K562 (cell line): ENCODE results near the gene KPNB1.

Experiments used
- CEBPB ChIP-seq: fragments of 450-650 bp; IDR thresholded peaks from 2 replicates; pipeline ENCODE4 v1.6.1; 2016; ENCODE audit warnings: missing genetic modification characterization, missing compliant biosample characterization
- CTCF ChIP-seq, 3 experiments: IDR thresholded peaks in 2 of 3; conservative IDR thresholded peaks in 1 of 3; 2 replicates each; pipeline ENCODE4 v1.5.1; 2011 to 2012; ENCODE audit warnings: low read length in 3 of 3, mild to moderate bottlenecking in 3 of 3, control low read depth in 2 of 3, improper control_type of control experiment in 1 of 3, inconsistent platforms in 1 of 3, low read depth in 1 of 3, mixed read lengths in 1 of 3, moderate library complexity in 1 of 3; ENCODE audit not compliant: insufficient read depth in 2 of 3
- EZH2 ChIP-seq: IDR thresholded peaks from 2 replicates; pipeline ENCODE4 v1.6.1; 2012; ENCODE audit warnings: low read depth, mild to moderate bottlenecking, inconsistent platforms, low read length, borderline replicate concordance
- RBM39 ChIP-seq: fragments of 200-400 bp; formaldehyde crosslinking; optimal IDR thresholded peaks from 2 replicates; pipeline ENCODE3; 2018; ENCODE audit warnings: low read depth, low read length
- ZFPM2 ChIP-seq: fragments of 250-450 bp; sonication (Bioruptor Pico); IDR thresholded peaks from 2 replicates; pipeline ENCODE4 v1.5.1; 2022; ENCODE audit warnings: mild to moderate bottlenecking
- TF ChIP-seq, protein P1 (sequence below): sonication (generic); formaldehyde crosslinking; IDR thresholded peaks from 2 replicates; pipeline ENCODE4 v1.8.0; 2022; ENCODE audit warnings: missing genetic modification reagents, mild to moderate bottlenecking, moderate library complexity, borderline replicate concordance

DNA sequence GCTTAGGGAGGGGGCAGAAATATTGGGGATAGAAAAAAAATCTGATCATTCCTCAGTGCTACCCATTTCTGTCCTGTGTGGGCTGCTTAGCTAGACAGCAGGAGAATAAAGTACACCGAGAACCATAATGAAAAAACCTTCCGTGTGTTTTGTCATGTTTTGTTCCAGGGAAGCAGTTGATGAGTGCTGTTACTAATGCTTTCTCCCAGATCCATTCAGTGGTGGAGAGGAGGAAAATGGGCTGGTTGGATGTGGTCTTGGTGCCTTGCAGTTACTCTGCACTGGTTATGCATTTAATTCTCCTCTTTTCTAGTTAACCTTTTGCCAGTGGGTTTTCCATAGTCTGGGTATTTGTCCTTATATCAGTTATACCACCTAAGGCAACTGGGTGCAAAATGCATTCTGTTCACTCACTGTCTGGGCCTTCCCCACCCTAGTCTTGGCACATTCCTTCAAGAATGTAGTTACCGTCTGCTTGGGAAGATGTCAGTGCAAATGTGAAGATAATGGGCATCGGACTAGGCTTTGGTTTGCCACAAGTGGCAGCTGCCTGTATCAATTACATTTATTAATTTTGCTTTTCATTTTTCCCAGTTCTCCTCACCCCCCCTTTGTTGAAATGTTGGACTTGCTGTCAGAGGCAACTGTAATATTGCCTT lies 34.9 kb downstream of the KPNB1 start:
- no peak for TF ChIP-seq RBM39
- no peak for TF ChIP-seq EZH2
- no peak for TF ChIP-seq ZFPM2 (CRISPR knock-in tag)
- TF ChIP-seq, protein P1, sequence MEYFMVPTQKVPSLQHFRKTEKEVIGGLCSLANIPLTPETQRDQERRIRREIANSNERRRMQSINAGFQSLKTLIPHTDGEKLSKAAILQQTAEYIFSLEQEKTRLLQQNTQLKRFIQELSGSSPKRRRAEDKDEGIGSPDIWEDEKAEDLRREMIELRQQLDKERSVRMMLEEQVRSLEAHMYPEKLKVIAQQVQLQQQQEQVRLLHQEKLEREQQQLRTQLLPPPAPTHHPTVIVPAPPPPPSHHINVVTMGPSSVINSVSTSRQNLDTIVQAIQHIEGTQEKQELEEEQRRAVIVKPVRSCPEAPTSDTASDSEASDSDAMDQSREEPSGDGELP (CRISPR knock-in tag), result no peak
- no peak for TF ChIP-seq CEBPB
- no peak for TF ChIP-seq CTCF (IDR thresholded peaks at IDR 0.05 in 2 of 3, conservative IDR thresholded peaks at IDR 0.05 in 1 of 3; ENCODE audit: insufficient read depth in 2 of 3, low read depth in 1 of 3, low read length in 3 of 3)
